IMR-90 (cell line): ENCODE measurements around the gene DNAJC25.

ENCODE experiments used
- CHD1 ChIP-seq: IDR thresholded peaks from 2 replicates; pipeline ENCODE4 v1.6.1; 2012; ENCODE audit warnings: low read depth, low read length, improper control_type of control experiment
- CTCF ChIP-seq: conservative IDR thresholded peaks from 2 replicates; pipeline ENCODE4 v1.5.1; 2012; ENCODE audit warnings: mild to moderate bottlenecking, low read depth, low read length, improper control_type of control experiment
- ELK1 ChIP-seq: fragments of 150-350 bp; IDR thresholded peaks from 2 replicates; pipeline ENCODE4 v1.6.1; 2016; ENCODE audit warnings: low read depth, mild to moderate bottlenecking, low read length, moderate library complexity, borderline replicate concordance
- FOS ChIP-seq: fragments of 150-350 bp; IDR thresholded peaks from 2 replicates; pipeline ENCODE4 v1.6.1; 2016; ENCODE audit warnings: low read depth, low read length
- MAFK ChIP-seq: IDR thresholded peaks from 2 replicates; pipeline ENCODE4 v1.6.1; 2012; ENCODE audit warnings: low read depth, low read length, improper control_type of control experiment
- MAZ ChIP-seq: IDR thresholded peaks from 2 replicates; pipeline ENCODE4 v1.6.1; 2012; ENCODE audit warnings: low read depth, mild to moderate bottlenecking, low read length, improper control_type of control experiment, moderate library complexity, borderline replicate concordance
- NFE2L2 ChIP-seq: fragments of 150-350 bp; IDR thresholded peaks from 2 replicates; pipeline ENCODE4 v1.6.1; 2016; ENCODE audit warnings: low read depth, mild to moderate bottlenecking, low read length
- POLR2A ChIP-seq: IDR thresholded peaks from 2 replicates; pipeline ENCODE4 v1.6.1; 2012; ENCODE audit warnings: mild to moderate bottlenecking, low read depth, low read length
- RAD21 ChIP-seq: IDR thresholded peaks from 2 replicates; pipeline ENCODE4 v1.6.1; 2012; ENCODE audit warnings: low read length, improper control_type of control experiment
- RFX5 ChIP-seq: IDR thresholded peaks from 2 replicates; pipeline ENCODE4 v1.8.0; 2012; ENCODE audit warnings: low read depth, mild to moderate bottlenecking, low read length, moderate library complexity
- USF2 ChIP-seq: fragments of 150-350 bp; IDR thresholded peaks from 2 replicates; pipeline ENCODE4 v1.6.1; 2017; ENCODE audit warnings: mild to moderate bottlenecking, antibody characterized with exemption, low read length, low read depth

- no peak for TF ChIP-seq CTCF
- TF ChIP-seq POLR2A, result no peak
- TF ChIP-seq CHD1, result no peak
- no peak for TF ChIP-seq RAD21
- no peak for TF ChIP-seq RFX5
- no peak for TF ChIP-seq FOS
- no peak for TF ChIP-seq MAZ
- no peak for TF ChIP-seq NFE2L2
- TF ChIP-seq USF2, result no peak
- TF ChIP-seq ELK1, result no peak
- no peak for TF ChIP-seq MAFK
These were observed 47.2 kb downstream of the DNAJC25 start for GRCh38 chr9:111678293-111678692.
